ENCODE data around the gene CRYGS.

GRCh38 chr3:186529201-186529999 is 14.8 kb downstream of the CRYGS start:
- TF ChIP-seq CTCF (IDR thresholded peaks at IDR 0.05) (no peak), POLR2A (IDR thresholded peaks at IDR 0.05) (no peak)
